ENCODE measurements around the gene CLOCK.
A peak's percentile ranks its signal among the peaks of the same experiment; 100 is the strongest.
"Not testable (repeated sequence)": the region's sequence is repeated elsewhere in the genome, so short reads cannot be mapped to it uniquely, and the experiment has no call there.

Gene CLOCK

GRCh38 chr4:55546756-55547465, at the start of gene CLOCK:
CLOCK (minus strand) TSS chr4:55546909; CDS start chr4:55482785, 64,124 bp downstream.
- peak; percentile 83 for DNase-seq

- no peak for DNase-seq
These were observed 45.3 kb upstream of the CLOCK start, which contains the start of gene PDCL2 for GRCh38 chr4:55592014-55592413. PDCL2 (minus strand) TSS chr4:55592245; CDS start chr4:55592109, 136 bp downstream.

GRCh38 chr4:55588160-55588559, 41.5 kb upstream of the CLOCK start:
- no peak for DNase-seq

- DNase-seq: not testable (repeated sequence)
These were observed 36.1 kb upstream of the CLOCK start for GRCh38 chr4:55582773-55583172.

GRCh38 chr4:55578341-55579010, 31.8 kb upstream of the CLOCK start:
- DNase-seq: no peak

GRCh38 chr4:55575513-55575912, 28.8 kb upstream of the CLOCK start:
- DNase-seq: no peak

- peak; percentile 35 for DNase-seq
These were observed 27.5 kb upstream of the CLOCK start for GRCh38 chr4:55574252-55574651.

GRCh38 chr4:55571806-55572205, 25.1 kb upstream of the CLOCK start:
- DNase-seq: no peak

GRCh38 chr4:55568905-55569504, 22.3 kb upstream of the CLOCK start:
- DNase-seq: no peak

- DNase-seq: peak; percentile 48
These were observed 15.2 kb upstream of the CLOCK start for GRCh38 chr4:55561889-55562288.

- DNase-seq: no peak
These were observed 13.4 kb upstream of the CLOCK start for GRCh38 chr4:55560096-55560495.

GRCh38 chr4:55554453-55555030, 7.8 kb upstream of the CLOCK start:
- DNase-seq: no peak

GRCh38 chr4:55553441-55554201, 6.9 kb upstream of the CLOCK start:
- peak; percentile 42 for DNase-seq

- DNase-seq: not testable (repeated sequence)
These were observed 5.3 kb upstream of the CLOCK start for GRCh38 chr4:55551964-55552363.

- peak; percentile 75 for DNase-seq
These were observed 3.2 kb upstream of the CLOCK start for GRCh38 chr4:55549888-55550287.

- DNase-seq: no peak
These were observed 1.2 kb upstream of the CLOCK start for GRCh38 chr4:55547918-55548317.

GRCh38 chr4:55547466-55547770, 709 bp upstream of the CLOCK start:
- DNase-seq: no peak

- no peak for DNase-seq
These were observed 278 bp downstream of the CLOCK start for GRCh38 chr4:55546506-55546755.

- peak; percentile 63 for DNase-seq
These were observed 836 bp downstream of the CLOCK start for GRCh38 chr4:55545641-55546505.

- DNase-seq: no peak
These were observed 1.6 kb downstream of the CLOCK start for GRCh38 chr4:55545151-55545550.

- DNase-seq: no peak
These were observed 2.9 kb downstream of the CLOCK start for GRCh38 chr4:55543858-55544257.

GRCh38 chr4:55540271-55540670, 6.4 kb downstream of the CLOCK start:
- no peak for DNase-seq
